Lower lobe of right lung (tissue), 2 donors: Measurements from ENCODE around the gene EXO1. TPM values are rescaled to one million over a fixed set of nuclear protein-coding genes. Genes with fewer than 3 reads are reported as not detected.

Experiments
- ATAC-seq, 2 donors: fragments of 200-7000 bp; cut with Tn5 transposase; one replicate each; pipeline ENCODE4 v1.9.1; 2020 to 2022; ENCODE audit warnings: mild to moderate bottlenecking in 2 of 2, moderate library complexity in 2 of 2
- DNase-seq: peaks from one replicate; pipeline ENCODE4 v3.0.0-alpha.2; 2020
- H3K27ac ChIP-seq: fragments of 200-600 bp; one replicate; pipeline ENCODE4 v1.8.0; 2022
- H3K27me3 ChIP-seq: fragments of 200-600 bp; one replicate; pipeline ENCODE4 v1.8.0; 2022; ENCODE audit warnings: low read depth
- H3K36me3 ChIP-seq: fragments of 200-600 bp; one replicate; pipeline ENCODE4 v1.8.0; 2022; ENCODE audit warnings: mild to moderate bottlenecking
- H3K4me1 ChIP-seq: fragments of 200-600 bp; one replicate; pipeline ENCODE4 v1.8.0; 2022
- H3K4me3 ChIP-seq: fragments of 200-600 bp; one replicate; pipeline ENCODE4 v1.8.0; 2022; ENCODE audit warnings: mild to moderate bottlenecking
- H3K9me3 ChIP-seq: fragments of 200-600 bp; one replicate; pipeline ENCODE4 v1.8.0; 2022
- intact Hi-C: fragments of 100-400 bp; cut with DNase I; formaldehyde crosslinking; loops from one replicate; pipeline ENCODE4 v1.11.0; 2022
- total RNA-seq: library from RNA; stranded (reverse); fragmentation: NEBNext Ultra II Directional; extraction: Animal tissue kit (Norgen Biotek cat#: 25700); gene quantifications from one replicate; pipeline ENCODE4 v1.2.1, GENCODE V29; 2021
- TF ChIP-seq, protein P1 (sequence below): fragments of 200-600 bp; IDR thresholded peaks from one replicate; pipeline ENCODE4 v1.8.0; 2022; ENCODE audit warnings: antibody characterized with exemption, mild to moderate bottlenecking
- donor health status: DM: no; HTN: yes; CAD: no; lungs with severe emphysema.

EXO1 gene
- total RNA-seq, 1 donor from 2014 or later = 1.4 TPM

DNA sequence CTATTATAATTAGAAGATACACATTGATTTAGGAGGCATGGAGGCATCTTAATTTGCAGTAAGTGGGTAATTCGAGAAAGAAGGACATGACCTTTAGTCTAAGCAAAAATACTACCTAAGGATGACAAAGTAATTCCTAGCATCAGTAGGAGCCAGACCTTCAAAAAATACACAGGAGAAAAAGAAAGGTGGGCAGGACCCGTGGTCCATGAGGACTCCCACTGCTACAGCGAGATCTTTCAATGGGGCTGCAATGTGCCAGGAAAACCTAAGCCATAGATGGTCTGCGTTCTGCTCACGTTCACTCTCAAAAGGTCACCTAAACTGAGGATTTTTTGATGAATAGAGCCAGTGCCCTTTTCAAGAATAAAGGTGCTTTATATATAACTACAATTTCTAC, 10.6 kb upstream of the EXO1 start:
- DNase-seq (no peak), ATAC-seq (no peak)
- no peaks in the 10 kb centered on the region for H3K27me3 ChIP-seq
- H3K9me3 ChIP-seq = no peaks in the 10 kb centered on the region
- H3K4me3 ChIP-seq = no peak overlapping the region
- intact Hi-C loops = no loop called here
- TF ChIP-seq, protein P1, sequence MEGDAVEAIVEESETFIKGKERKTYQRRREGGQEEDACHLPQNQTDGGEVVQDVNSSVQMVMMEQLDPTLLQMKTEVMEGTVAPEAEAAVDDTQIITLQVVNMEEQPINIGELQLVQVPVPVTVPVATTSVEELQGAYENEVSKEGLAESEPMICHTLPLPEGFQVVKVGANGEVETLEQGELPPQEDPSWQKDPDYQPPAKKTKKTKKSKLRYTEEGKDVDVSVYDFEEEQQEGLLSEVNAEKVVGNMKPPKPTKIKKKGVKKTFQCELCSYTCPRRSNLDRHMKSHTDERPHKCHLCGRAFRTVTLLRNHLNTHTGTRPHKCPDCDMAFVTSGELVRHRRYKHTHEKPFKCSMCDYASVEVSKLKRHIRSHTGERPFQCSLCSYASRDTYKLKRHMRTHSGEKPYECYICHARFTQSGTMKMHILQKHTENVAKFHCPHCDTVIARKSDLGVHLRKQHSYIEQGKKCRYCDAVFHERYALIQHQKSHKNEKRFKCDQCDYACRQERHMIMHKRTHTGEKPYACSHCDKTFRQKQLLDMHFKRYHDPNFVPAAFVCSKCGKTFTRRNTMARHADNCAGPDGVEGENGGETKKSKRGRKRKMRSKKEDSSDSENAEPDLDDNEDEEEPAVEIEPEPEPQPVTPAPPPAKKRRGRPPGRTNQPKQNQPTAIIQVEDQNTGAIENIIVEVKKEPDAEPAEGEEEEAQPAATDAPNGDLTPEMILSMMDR = no peak
- no peaks in the 10 kb centered on the region for H3K36me3 ChIP-seq
- no peaks in the 10 kb centered on the region for H3K4me1 ChIP-seq
- H3K27ac ChIP-seq = no peak overlapping the region

DNA sequence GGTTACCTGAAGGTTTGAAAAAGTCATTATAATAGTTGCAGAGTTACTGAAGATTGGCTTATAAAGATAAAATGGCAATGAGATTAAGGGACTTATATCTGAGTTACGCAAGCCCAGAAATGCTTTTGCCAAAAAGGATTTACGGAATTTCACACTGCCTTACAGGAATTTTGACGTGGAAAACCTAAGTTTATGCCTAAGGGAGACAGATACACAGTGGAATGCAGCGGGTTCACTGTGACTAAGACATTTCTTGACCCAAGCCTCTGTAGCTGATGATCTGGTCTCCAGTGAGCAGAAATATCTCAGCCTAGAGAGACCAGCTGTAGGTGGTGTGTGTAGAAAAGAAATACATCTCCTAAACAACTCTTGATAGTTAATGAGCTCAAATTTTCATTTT, 10.1 kb upstream of the EXO1 start:
- Histone ChIP-seq H3K27ac (no peak overlapping the region), H3K4me3 (no peak overlapping the region), H3K27me3 (no peaks in the 10 kb centered on the region), H3K4me1 (no peaks in the 10 kb centered on the region), H3K9me3 (no peaks in the 10 kb centered on the region), H3K36me3 (no peaks in the 10 kb centered on the region)
- no peak for DNase-seq
- intact Hi-C loops = no loop called here
- no peak for ATAC-seq
- TF ChIP-seq, protein P1 = no peak

DNA sequence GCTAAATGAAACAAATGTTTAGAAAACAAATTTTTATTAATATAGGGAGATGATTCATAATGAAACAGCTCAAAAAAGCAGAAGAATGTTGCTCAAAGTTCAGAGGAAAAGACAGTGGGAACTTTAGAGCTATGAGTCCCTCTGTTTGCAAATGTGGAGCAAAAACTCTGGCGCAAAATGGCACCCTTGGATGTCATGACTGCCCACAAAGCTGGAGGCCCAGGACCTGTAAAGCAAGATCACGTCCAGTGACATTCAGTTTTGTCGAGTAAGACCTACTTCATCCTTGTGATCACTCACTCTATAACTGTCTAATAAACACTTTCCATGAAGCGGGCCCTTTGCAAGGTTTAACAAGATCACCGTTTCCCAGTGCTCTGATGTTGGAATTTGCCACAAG, 9.1 kb upstream of the EXO1 start:
- DNase-seq = no peak
- intact Hi-C loops = no loop called here
- ATAC-seq = no peak

DNA sequence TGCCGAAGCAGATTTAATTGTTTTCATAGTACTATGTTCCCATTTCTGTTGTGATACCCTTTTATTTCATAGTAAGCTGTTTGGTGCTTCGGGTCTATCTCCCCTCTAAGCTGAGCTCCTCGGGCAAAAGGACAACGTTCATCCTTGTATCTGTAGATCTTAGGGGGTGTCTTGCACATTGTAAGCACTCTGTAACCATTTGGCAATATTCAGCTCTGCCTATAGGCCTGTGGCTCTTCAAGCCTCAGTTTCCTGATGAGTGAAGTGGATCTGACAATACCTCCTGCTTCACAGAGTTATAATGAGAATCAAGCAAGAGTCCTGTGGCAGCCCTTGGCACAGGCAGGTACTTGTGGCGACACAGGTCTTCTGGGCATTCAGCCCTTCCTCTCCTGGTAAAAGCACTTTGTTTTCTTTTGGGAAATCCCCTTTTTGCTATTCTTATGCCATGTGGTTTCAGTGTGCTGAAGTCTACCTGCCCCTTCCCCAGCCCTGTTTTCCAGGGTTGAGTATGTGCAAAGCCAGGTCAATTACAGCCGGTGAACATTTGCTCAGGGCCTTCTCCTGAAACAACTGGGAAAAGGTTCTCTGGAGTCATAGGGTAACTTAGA, 8.5 kb upstream of the EXO1 start:
- no peaks in the 10 kb centered on the region for H3K36me3 ChIP-seq
- intact Hi-C loops = no loop called here
- H3K9me3 ChIP-seq = no peaks in the 10 kb centered on the region
- H3K27ac ChIP-seq = no peak overlapping the region
- TF ChIP-seq, protein P1 = no peak
- H3K4me3 ChIP-seq = no peak overlapping the region
- no peaks in the 10 kb centered on the region for H3K27me3 ChIP-seq
- DNase-seq (no peak), ATAC-seq (peak; percentile 27 to 53)
- no peaks in the 10 kb centered on the region for H3K4me1 ChIP-seq

More for the DNA sequence above, 9.1 kb upstream of the EXO1 start:
- Histone ChIP-seq H3K27me3 (no peaks in the 10 kb centered on the region), H3K4me3 (no peak overlapping the region), H3K36me3 (no peaks in the 10 kb centered on the region), H3K4me1 (no peaks in the 10 kb centered on the region), H3K9me3 (no peaks in the 10 kb centered on the region), H3K27ac (no peak overlapping the region)
- TF ChIP-seq, protein P1 = no peak

DNA sequence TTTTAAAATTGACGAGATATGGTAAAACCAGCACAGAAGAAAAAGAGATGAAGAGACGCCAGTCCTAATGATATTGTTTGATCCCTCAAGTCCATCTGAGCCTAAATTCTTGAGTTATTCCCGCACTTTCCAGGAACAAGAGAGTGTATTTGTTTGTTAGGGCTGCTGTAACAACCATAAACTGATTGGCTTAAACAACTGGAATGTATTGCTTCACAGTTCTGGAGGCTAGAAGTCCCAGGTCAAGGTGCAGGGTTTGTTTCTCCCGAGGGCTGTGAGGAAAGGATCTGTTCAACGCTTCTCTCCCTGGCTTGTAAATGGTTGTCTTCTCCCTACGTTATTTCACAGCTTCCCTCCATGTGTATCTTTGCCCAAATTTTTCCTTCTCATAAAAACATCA, 7.8 kb upstream of the EXO1 start:
- TF ChIP-seq, protein P1 = no peak
- intact Hi-C loops = no loop called here

More for the DNA sequence above, 7.8 kb upstream of the EXO1 start:
- H3K4me3 ChIP-seq = no peak overlapping the region
- DNase-seq (no peak), ATAC-seq (no peak)
- H3K27ac ChIP-seq = no peak overlapping the region
- H3K27me3 ChIP-seq = no peaks in the 10 kb centered on the region
- no peaks in the 10 kb centered on the region for H3K9me3 ChIP-seq
- no peaks in the 10 kb centered on the region for H3K4me1 ChIP-seq
- H3K36me3 ChIP-seq = no peaks in the 10 kb centered on the region
